ENCODE data around the gene SPTBN2.

Gene SPTBN2

DNA sequence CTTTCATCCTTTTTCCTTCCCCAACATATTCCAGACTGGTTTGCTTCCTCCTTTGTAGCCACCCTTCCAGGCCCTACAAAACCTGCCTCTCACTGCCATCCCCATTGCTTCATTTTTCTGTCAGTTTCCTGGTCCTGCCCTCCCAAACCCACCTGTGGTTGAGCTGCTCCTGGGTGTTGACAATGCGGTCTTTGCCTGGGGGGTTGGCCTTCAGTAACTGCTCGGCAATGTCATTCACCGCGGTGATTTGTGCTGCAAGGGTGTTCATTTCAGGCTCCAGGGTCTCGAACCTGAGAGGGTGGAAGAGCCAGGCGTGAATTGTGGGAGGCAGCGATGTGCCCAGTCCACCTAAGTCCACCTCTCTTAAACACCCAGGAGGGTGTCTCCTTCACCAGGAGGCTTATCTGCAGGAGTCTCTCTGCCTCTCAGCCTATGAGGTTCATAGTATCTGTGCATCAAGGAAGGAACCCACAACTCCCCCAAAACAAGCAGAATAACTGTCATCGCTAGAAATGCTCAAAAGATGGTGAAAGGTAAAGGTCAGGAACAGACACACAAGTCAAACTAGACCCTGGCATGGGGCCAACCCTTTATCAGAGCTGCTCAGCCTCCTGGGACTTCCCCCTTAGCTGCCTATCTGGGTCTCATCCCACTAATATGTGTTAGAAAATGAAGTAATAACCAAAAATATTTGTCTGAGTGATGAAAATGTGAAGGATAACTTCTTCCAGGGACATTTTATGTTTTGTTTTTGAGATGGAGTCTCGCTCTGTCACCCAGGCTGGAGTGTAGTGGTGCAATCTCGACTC, 27.4 kb downstream of the SPTBN2 start:
- no peak for DNase-seq

DNA sequence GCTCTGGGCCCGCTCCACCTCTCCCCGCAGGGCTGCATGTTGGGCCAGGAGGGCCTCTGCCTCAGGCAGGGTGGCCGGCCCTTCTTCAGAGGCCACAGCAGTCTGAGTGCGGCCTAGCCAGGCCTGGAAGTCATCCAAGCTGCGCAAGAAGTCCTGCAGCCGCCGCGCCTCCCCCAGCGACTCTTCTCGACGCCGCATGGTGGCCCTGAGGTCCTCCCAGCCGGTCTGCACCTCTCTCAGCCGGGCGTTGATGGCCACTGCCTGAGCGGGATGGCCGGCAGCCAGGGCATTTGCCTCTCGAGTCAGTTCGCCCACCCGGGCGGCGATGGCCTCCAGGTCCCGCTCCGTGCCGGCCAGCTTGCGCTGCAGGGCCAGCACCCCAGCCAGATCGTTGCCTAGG, 28.3 kb downstream of the SPTBN2 start:
- no peak for DNase-seq

DNA sequence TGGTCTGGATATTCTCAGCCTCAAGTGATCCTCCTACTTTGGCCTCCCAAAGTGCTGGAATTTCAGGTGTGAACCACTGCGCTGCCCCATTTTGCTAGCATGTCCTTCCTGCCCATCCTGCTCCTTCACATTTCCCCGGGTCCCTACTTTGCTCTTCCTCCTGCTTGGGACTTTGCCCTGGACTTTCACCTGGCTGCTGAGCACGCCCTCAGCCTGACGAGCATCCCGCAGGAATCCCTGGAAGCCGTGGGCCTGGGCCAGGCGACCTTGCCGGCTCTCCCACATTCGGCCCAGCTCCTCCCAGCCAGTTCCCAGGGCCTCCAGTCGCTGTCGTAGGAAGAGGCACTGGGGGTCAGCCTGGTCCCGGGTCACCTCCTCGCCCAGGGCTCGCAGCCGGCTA, 28.7 kb downstream of the SPTBN2 start:
- DNase-seq: no peak

DNA sequence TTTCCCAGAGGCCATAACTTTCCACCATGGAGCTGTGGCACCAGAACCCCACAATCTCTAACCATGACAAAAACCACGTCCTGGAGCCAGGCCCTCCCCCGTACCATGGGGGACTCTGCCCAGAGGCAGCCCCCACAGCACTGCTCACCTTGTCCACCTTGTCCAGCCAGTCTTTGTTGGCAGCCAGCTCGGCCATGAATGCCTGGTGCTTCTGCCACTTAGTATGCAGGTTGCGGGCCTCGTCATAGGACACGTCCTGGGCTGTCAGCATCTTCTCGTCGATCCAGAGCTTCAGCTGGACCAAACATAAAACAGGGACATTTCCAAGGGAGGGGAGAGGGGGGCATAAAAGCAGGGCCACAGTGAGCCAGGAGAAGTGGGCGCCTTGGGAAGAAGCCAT, 30.5 kb downstream of the SPTBN2 start:
- DNase-seq: no peak

DNA sequence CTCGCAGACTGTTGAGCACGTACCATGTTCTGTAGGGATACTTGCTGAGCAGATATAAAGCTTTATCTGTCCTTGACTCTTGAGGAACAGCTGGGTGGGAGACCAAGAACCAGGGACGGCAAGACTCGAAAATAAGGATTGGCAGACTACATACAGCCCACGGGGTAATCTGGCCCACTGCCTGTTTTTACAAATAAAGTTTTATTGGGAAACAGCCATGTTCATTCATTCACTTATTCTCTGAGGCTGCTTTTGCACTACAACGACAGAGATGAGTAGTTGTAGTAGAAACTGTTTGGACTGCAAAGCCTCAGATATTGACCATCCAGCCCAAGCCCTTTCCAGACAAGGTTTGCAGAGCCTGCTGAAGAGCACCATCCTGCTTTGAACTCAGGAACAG, 31.0 kb downstream of the SPTBN2 start:
- no peak for DNase-seq

DNA sequence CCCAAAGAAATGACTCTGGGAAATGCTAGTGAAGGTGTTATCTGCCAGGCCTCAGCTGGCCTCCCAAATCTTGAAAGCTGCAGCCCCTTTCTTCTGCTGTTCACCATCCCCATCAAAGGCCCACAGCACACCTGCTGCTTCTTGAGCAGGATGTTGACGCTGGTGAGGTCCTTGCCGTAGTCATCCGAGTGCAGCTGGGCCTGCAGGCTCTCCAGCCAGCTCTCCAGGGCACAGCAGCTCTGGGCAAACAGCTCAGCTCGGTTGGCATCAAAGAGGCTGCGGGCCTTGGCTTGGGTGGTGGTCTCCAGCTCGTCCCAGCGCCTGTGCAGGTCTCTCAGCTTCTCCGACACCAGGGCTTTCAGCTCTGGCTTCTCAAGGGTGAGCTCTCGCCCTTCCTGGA, 32.9 kb downstream of the SPTBN2 start:
- no peak for DNase-seq

DNA sequence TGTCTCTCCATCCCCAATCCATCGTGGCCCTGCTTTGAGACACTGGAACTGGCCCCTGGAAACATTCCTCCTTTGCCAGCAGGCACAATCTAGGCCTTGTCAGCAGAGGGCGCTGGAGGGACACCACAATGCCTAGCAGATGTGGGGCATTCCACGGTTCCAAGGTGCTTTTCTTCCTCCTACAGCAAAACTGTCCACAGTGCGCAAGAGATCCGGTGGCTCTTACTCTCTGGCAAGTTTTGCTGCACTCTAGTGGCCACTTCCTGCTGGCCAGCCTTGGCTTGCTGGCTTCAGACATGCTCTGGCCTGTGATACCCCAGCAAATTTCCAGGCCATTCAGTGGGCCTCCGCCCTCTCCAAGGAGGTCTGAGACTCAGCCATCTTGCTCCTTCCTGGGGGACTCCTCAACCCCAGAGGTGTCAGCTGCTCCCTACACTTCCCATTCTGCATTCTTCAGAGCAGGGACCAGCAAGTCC, 34.2 kb downstream of the SPTBN2 start:
- DNase-seq: no peak

DNA sequence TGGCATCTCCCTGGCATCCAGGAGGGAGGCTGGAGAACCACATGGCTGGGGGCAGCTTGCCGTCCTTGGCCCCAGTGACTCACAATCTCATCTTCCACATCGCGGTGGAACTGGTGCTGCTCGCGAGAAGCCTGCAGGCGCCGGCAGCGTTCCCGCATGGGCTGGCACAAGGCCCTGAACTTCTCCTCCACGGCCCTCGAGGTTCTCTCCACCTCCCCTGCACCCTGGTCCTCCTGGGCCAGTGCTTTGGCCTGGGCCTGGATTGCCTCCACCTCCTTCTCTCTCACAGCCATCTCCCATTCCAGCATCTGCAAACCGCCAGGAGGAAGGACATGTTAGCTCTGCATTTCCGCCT, 35.0 kb downstream of the SPTBN2 start:
- no peak for DNase-seq

DNA sequence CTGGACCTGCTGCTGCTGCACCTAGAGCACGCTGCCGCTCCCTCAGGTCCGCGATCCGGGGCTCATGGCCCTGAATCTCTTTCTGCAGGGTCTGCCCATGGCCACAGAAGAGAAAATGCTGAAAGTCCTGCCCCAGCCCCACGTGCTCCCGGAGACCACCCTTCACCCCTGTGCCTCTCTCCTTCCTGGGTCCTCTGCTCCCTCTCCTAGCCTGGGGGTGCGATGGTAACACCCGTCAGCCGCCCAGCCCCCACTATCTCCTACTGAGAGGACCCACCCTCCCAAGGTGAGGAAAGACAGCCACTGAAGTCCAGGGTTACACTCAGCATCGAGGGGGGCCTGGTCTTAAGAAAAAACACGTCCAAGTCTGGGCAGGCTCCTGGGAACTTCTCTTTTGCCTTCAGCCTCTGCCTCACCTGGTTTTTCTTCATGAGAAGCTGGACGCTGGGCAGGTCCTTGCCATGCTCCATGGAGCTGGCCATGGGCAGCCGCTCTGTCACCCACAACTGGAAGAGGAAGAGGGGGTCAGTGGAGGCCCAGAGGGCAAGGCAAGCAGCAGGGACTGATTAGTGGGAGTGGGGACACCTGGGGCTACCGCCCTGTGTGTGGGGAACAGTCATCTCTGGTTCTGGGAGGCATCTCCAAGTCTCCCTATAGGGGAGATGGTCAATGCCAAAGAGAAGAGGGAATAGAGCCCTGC, 35.5 kb downstream of the SPTBN2 start:
- DNase-seq: no peak

DNA sequence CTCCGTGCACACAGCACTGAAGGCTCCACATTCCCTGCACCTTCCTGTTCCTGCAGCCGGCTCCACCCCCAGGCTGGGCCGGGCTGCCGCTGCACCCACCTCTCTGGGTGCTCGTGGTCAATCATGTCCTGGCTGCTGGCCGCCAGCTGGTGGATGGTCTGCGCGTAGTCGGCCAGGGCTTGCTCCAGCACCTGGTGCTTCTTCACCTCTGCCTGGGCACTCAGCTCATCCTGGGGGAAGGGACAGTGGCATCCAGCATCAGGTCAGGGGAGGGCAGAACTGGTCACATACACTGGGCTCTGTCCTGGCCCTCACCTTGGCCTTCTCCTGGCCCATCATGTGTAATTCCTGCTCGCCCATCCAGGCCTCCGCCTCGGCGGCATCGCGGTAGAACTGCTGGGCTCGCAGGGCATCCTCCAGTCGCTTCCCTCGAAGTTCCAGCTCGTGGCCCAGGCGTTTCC, 36.1 kb downstream of the SPTBN2 start:
- no peak for DNase-seq

DNA sequence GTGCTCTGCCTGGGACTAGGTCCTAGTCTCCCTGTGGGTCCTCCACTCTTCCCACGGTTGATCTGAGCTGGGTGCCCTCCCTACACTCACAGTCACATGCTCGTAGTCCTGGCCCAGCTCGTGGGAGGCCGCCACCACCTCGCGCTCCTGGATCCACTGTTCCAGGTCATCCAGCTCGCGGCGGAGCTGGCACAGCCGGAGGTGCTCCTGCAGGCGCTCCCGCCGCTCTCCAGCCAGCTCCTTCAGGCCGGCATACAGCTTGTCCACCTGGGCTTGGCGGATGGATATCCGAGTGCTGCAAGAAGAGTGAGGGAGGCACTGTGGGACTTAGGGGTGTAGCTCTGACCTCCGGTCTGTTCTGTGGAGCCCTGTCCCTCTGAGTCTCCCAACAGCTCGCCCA, 36.6 kb downstream of the SPTBN2 start:
- no peak for DNase-seq

DNA sequence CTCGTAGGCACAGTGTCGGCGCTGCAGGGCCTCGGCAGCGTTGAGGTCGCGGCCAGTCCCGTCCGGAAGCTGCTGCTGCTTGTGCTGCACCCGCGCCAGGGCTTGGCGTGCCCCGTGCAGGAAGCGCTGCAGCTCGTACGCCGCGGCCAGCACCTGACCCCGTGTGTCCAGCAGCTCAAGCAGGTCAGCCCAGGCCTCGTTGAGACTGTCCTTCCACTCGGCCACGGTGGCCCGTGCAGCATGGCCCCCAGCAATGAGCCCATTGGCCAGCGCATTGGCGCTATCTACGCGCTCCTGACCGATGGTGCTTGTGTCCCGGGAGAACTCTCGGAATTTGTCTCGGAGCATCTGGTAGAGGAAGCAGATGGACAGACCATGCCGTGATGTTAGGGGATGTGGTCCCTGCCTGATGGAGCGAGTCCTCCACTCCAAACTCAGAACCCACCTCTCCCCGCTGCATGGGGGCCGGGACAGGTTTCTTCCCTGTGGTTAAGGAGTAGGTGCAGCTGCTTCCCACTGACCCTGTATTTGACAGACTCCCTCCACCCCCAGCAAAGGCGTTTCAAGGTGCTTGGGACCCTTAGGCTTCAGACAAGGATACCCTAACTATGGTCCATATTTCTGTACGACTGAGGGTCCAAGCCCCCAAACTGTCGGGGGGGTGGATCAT, 37.6 kb downstream of the SPTBN2 start:
- DNase-seq: no peak

DNA sequence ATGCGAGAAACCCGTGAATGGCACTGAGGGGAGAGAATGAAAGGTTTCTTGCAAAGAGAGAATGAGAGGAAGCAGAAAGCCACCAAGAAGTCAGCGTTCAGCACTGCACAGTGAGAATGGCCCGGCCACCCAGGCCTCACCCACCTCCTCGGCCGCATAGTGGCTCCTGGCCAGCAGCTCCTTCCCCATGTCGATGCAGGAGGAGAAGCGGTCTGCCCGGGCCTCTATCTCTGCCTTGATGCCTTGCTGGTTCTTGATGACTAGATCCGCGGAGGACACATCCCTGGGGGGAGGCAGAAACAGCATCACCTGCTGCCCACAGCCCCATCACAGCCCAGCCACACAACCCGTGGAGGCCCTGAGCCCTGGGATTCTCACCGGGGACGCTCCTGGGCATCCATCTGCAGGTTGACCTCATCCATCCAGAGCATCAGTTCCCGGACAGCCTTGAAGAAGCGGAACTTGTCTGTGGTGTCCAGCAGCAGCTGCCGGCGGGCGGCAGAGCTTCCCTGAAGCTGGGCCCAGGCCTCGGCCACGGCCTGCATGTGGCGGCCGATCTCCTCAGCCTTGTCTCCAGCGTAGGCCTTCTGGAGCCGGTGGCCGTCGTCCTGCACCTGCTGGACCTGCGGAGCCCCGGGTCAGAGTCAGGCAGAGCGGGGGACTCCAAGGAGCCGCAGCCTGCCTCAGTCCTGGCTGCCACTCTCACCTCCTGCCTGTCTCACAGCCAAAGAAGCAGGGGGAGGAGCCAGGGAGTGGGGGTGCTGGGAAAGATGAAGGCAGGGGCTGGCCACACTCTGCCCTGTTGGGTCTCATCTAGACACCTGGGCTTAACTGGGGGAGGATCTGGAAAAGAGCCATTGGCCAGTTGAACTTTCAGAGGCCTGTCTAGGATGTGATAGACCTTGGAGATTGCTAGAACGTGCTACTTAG, 39.1 kb downstream of the SPTBN2 start:
- no peak for DNase-seq

DNA sequence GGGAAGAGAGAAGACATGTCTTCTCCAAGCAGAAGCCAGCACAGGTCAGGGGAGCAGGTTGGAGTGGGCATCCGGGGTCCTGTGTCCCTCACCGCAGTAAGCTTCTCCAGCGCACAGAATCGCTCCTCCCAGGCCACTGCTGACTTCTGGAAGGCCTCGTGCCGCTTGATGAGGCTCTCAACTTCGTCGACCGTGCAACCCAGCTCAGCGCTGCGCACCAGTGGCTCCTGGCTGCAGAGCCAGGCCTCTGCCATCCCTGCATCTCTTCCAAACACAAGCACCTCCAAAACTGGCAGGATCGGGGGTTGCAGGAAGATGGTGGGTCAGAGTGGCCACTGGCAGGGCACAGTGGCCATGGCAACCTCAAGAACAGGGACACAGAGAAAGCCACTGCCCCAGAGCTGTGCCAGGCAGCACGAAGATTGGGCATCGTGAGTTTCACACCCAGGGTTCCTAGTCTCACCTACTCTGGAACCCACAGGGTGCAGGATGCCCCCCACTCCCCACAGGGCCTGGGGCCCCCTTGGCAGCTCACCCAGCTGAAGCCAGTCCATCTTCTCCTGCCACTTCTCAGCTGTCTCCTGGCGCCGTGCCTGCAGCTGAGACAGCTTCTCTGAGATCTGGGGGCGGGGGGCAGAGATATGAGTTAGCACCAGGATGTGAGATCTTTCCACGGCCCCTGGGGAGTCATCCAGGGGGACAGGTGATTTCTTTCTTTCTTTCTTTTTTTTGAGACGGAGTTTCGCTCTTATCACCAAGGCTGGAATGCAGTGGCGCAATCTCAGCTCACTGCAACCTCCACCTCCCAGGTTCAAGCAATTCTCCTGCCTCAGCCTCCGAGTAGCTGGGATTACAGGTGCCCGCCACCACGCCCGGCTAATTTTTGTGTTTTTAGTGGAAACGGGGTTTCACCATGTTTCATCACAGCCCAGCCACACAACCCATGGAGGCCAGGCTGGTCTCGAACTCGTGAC, 40.2 kb downstream of the SPTBN2 start:
- DNase-seq: no peak

DNA sequence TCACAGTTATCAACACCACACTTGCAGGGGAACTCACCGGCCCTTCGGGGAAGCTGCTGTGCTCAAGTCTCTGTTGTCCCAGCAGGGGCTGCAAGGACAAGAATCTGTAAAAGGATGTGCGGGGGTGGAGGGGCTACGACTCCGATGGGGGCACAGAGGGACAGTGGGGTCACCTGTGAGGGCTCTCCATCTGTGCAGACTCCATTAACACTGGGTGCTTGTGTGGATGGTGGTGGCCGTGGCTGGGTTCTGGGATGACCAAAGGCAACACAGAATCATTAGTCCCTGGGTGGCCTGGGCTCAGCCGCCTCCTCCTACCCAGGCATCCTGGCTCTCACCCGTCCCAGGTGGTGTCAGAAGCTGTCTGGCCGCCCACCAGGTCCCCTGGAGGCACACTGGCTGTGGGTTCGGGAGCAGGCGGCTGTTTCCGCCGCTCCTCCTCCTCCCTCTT, 41.2 kb downstream of the SPTBN2 start:
- DNase-seq: no peak

DNA sequence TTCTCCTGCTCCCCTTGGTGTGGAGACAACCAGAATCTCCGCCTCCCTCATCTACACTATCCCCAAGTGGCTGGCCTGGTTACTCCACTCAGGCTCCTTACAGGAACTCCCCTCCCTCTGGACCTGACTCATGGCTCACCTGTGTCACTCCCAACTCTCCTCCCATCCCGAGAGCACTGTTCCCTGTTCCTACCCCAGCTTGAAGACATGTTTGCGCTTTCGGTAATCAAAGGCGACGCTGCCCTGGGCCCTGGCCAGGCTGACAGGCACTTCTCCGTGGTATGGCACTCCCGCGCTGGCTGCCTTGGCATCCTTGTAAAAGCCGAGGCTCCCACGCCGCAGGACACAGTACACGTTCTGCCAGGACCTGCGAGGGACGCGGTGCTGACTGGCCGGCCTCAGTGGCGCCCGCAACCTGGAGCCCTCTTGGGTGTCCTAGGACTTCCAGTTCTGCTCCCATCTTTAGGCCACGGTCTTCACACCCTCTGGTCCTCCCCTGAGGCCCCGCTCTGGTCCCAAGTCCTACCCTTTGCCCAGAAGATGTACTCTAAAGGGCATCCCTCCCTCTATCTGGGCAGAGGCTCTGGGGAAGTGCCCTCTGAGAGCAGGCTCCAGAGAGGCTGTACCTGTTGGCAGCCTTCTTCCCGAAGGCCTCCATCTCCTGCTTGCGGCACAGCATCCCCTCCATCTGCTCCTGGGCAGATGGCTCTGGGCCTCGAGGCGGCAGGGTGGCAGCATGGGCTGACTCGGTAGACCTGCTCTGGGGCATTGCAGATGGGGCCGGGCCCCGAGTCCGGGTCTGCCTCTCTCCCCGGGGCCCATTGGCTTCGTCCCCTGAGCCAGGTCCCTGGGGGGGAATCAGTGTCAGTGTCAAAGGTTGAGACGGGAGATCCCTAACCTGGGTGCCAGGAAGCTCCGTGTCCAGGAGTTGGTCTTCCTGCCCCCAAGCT, 41.9 kb downstream of the SPTBN2 start:
- DNase-seq: no peak

DNA sequence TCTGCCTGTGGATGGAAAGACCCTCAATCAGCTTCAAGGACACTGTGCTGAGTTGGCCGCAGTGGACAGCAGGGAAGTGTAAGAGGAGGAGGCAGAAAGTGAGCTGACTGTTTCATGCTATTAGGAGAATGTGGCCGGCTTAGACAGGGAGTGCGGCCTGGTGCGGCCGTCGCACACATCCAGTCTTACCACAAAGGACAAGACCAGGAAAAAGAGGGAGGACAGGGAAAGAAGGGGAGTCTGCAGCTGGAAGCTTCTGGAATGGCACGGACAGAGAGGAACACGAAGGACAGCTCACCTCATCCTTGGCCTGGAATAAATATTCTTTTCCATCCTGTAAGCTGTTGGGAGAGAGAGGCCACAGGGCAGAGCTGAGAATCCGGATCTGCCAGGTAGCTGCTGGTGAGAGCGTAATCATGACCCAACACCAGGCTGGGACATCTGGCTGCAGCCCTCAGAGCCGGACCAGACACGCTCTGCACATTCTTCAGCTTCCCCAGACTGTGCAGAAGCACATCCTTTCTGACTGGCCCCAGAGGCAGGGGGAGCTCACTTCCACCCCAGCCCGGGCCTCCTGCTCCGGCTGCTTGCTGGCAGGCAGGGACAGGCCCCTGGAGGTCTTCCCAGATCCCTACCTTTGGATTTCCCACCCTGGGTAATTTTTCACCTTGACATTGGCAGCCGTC, 42.8 kb downstream of the SPTBN2 start:
- DNase-seq: no peak

DNA sequence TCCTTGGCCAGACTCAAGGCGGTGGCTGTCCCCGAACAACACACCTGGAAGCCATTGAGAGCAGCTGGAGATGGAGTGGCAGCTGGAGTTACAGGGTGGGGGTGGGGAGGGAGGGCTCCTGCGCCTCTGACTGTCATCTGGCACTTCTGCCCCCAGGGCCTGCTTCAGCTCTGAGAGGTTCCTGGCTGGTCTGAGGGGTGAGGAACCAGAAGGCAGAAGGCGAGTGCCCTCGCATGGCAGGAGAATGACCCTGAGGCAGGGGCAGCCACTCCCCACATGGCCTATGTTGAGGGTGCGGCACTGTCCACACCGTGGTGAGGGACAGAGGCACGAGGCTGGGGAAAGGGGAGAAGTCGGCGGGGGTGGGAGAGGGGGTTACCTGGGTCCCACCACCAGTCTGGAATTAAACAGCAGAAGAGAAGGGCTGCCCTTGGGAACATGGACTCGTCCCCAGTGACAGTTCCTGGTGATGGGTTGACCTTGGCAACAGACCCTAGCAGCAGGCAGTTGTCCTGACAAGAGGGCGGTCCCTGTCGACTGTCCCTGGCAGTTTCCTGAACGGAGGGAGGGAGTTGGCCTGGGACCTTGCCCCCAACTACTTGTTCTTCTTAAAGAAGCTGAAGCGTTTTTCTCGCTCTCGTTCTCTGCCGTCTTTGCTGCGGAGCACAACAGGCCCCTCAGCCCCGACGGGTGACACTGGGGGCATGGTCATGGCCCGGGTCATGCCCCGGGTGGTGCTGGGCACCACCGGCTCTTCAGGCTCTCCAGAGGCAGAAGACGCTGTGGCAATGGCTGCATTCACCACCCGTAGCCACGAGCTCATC, 43.5 kb downstream of the SPTBN2 start:
- no peak for DNase-seq

DNA sequence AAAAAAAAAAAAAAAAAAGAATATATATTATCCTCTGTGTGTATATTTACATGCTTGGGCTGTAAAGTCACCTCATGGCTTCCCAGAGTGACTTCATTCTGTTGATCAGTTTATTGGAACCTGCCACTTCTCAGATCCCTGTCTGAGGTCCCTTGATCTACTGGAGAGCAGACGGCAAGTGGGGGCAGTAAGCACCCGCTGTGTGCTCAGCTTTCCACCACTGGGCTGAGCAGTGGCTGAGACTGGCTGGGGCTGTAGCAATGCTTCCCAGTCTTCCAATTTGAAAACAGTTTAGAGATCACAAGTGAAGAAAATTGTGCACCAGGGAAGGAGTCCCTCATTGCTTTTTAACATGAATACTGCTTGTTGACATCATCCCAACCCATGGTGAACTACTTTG, 44.4 kb downstream of the SPTBN2 start:
- DNase-seq: no peak

Data from cortex of kidney (tissue), 1 donor.